K562 (cell line): Measurements from ENCODE around the gene PELI2. TPM values are rescaled to one million over a fixed set of nuclear protein-coding genes. Genes with fewer than 3 reads are reported as not detected.

Experiments
- ATAC-seq: fragments of 200-7000 bp; cut with Tn5 transposase; 3 replicates; pipeline ENCODE4 v1.9.1; 2020; ENCODE audit warnings: moderate library complexity
- BruUV-seq: library from RNA; stranded (reverse); fragments of 400-500 nt; replicated peaks from 2 replicates; lab custom pipeline; 2021; lab: Mats Ljungman, UMichigan
- CTCF ChIA-PET: fragments of 300-600 bp; formaldehyde crosslinking; extraction: SDS; loops from one replicate; lab custom pipeline; 2021; ENCODE audit warnings: low intra/inter-chr PET ratio; lab: Yijun Ruan, JAX
- POLR2A ChIA-PET: fragments of 300-600, 350-650 bp; sonication (Branson Sonifier 250); formaldehyde crosslinking; extraction: SDS; loops from one replicate; lab custom pipeline; 2021; ENCODE audit warnings: antibody characterized with exemption, inconsistent platforms; lab: Yijun Ruan, JAX
- DNase-seq, 4 experiments: peaks; one replicate each; pipeline versions ENCODE4 v3.0.0 to v3.0.0-alpha.2; 2011 to 2018; ENCODE audit warnings: low spot score in 3 of 4, mixed read lengths in 3 of 4; ENCODE audit errors: extremely low read depth in 1 of 4
- FAIRE-seq: peaks from 2 replicates; lab custom pipeline; 2011; peaks lifted over from hg19 to GRCh38; lab: Jason Lieb, UNC
- H2AFZ ChIP-seq: 2 replicates; pipeline ENCODE4 v1.6.0; 2011; ENCODE audit warnings: low read depth, low read length, control low read depth, inconsistent platforms
- H3K27ac ChIP-seq: fragments of 200-600 bp; 3 replicates; pipeline ENCODE4 v1.8.0; 2011; ENCODE audit warnings: low read depth, mild to moderate bottlenecking, control low read depth, inconsistent platforms, low read length, moderate library complexity, mixed read lengths; ENCODE audit errors: extremely low read depth
- H3K27me3 ChIP-seq, 2 experiments: fragments of 300-600 bp in 1 of 2; 2 replicates in 1 of 2; 3 replicates in 1 of 2; pipeline versions ENCODE4 v1.6.0 to v1.8.0; 2011; ENCODE audit warnings: inconsistent platforms in 2 of 2, low read length in 2 of 2, mild to moderate bottlenecking in 1 of 2, mixed read lengths in 1 of 2, moderate library complexity in 1 of 2; ENCODE audit not compliant: control insufficient read depth in 2 of 2, insufficient read depth in 2 of 2
- H3K36me3 ChIP-seq: fragments of 300-600 bp; 3 replicates; pipeline ENCODE4 v1.8.0; 2011; ENCODE audit warnings: mild to moderate bottlenecking, low read length, inconsistent platforms; ENCODE audit not compliant: control insufficient read depth, insufficient read depth
- H3K4me1 ChIP-seq, 2 experiments: fragments of 200-600 bp in 1 of 2; replicated peaks in 1 of 2; 2 replicates in 1 of 2; 3 replicates in 1 of 2; pipeline versions ENCODE4 v1.5.1 to v1.8.0; 2011; ENCODE audit warnings: inconsistent platforms in 2 of 2, low read length in 2 of 2, mild to moderate bottlenecking in 1 of 2, mixed read lengths in 1 of 2, moderate library complexity in 1 of 2; ENCODE audit not compliant: control insufficient read depth in 2 of 2, insufficient read depth in 2 of 2
- H3K4me2 ChIP-seq: 2 replicates; pipeline ENCODE4 v1.6.1; 2011; ENCODE audit warnings: low read length, control low read depth, inconsistent platforms, mixed read lengths; ENCODE audit not compliant: insufficient read depth
- H3K4me3 ChIP-seq: fragments of 200-600 bp; sonication (generic), shearing (Covaris generic); 2 replicates; pipeline ENCODE4 v1.5.1; 2016; ENCODE audit warnings: control low read depth, inconsistent platforms
- H3K79me2 ChIP-seq: fragments of 200-600 bp; 3 replicates; pipeline ENCODE4 v1.8.0; 2011; ENCODE audit warnings: low read length, inconsistent platforms; ENCODE audit not compliant: control insufficient read depth, insufficient read depth
- H3K9ac ChIP-seq, 2 experiments: 2 replicates each; pipeline versions ENCODE4 v1.6.0 to v1.6.1; 2011; ENCODE audit warnings: low read depth in 2 of 2, low read length in 2 of 2, control low read depth in 1 of 2, inconsistent platforms in 1 of 2, mild to moderate bottlenecking in 1 of 2, mixed read lengths in 1 of 2; ENCODE audit not compliant: insufficient read depth in 1 of 2
- H3K9me1 ChIP-seq: one replicate; pipeline ENCODE4 v1.6.0; 2011; ENCODE audit warnings: inconsistent platforms, mild to moderate bottlenecking, low read length, moderate library complexity; ENCODE audit not compliant: control insufficient read depth, insufficient read depth
- H3K9me3 ChIP-seq: replicated peaks from 2 replicates; pipeline ENCODE4 v1.5.1; 2011; ENCODE audit warnings: low read depth, low read length, inconsistent platforms; ENCODE audit not compliant: control insufficient read depth, insufficient read depth
- H4K20me1 ChIP-seq: replicated peaks from 2 replicates; pipeline ENCODE4 v1.6.1; 2011; ENCODE audit warnings: low read length, inconsistent platforms, mixed read lengths; ENCODE audit not compliant: control insufficient read depth, insufficient read depth
- JUND ChIP-seq, 2 experiments: IDR thresholded peaks; 2 replicates in 1 of 2; 3 replicates in 1 of 2; pipeline ENCODE4 v1.6.1; 2011; ENCODE audit warnings: borderline replicate concordance in 2 of 2, low read depth in 2 of 2, low read length in 2 of 2, improper control_type of control experiment in 1 of 2, missing biosample characterization in 1 of 2, missing genetic modification characterization in 1 of 2, missing genetic modification reagents in 1 of 2
- MCM2 ChIP-seq: fragments of 450-650 bp; IDR thresholded peaks from 2 replicates; pipeline ENCODE4 v1.6.1; 2017; ENCODE audit warnings: low read depth, mild to moderate bottlenecking
- NCOA4 ChIP-seq: fragments of 450-650 bp; IDR thresholded peaks from 2 replicates; pipeline ENCODE4 v1.6.1; 2018; ENCODE audit warnings: mild to moderate bottlenecking; ENCODE audit not compliant: partially characterized antibody
- SIX5 ChIP-seq, 2 experiments: IDR thresholded peaks; 2 replicates each; pipeline ENCODE4 v1.6.1; 2011; ENCODE audit warnings: low read length in 2 of 2, borderline replicate concordance in 1 of 2, low read depth in 1 of 2, mild to moderate bottlenecking in 1 of 2, moderate library complexity in 1 of 2; ENCODE audit not compliant: insufficient read depth in 1 of 2
- ZBTB8A ChIP-seq: fragments of 450-650 bp; IDR thresholded peaks from 2 replicates; pipeline ENCODE4 v1.6.1; 2018; ENCODE audit warnings: mild to moderate bottlenecking, moderate library complexity; ENCODE audit not compliant: partially characterized antibody
- ZC3H4 ChIP-seq: sonication (generic); formaldehyde crosslinking; IDR thresholded peaks from 2 replicates; pipeline ENCODE4 v1.9.0; 2021; ENCODE audit warnings: missing genetic modification reagents, borderline replicate concordance
- ZNF146 ChIP-seq: IDR thresholded peaks from one replicate; pipeline ENCODE4 v1.6.1; 2018; ENCODE audit warnings: missing compliant biosample characterization; ENCODE audit not compliant: unreplicated experiment
- ZNF197 ChIP-seq: fragments of 200-800 bp; sonication (Bioruptor generic); IDR thresholded peaks from 2 replicates; pipeline ENCODE4 v1.6.1; 2016; ENCODE audit warnings: low read depth, missing genetic modification characterization, missing compliant biosample characterization
- ZNF354B ChIP-seq: fragments of 250-450 bp; sonication (Bioruptor Pico); IDR thresholded peaks from 2 replicates; pipeline ENCODE4 v1.4.0; 2020
- WGBS: fragments of 100-300 bp; shearing (Covaris generic); methylation state at CpG from one replicate; pipeline ENCODE4 v1.1.6; 2016; ENCODE audit warnings: low coverage, mixed read lengths; ENCODE audit not compliant: insufficient coverage; ENCODE audit errors: missing lambda C conversion rate; 5-methylcytosine and 5-hydroxymethylcytosine counted together
- in situ Hi-C: fragments of 300-500 bp; cut with MboI; formaldehyde crosslinking; loops from 4 replicates; pipeline ENCODE4 v1.15.0; 2018; ENCODE audit warnings: inconsistent platforms, mixed read lengths
- intact Hi-C: fragments of 100-400 bp; cut with micrococcal nuclease; formaldehyde crosslinking; loops from 2 replicates; pipeline ENCODE4 v1.14.2; 2022
- polyA plus RNA-seq, 8 experiments: library from polyadenylated mRNA; depleted of rRNA in 4 of 8; stranded (reverse) in 5 of 8; unstranded in 3 of 8; fragments of >200 nt; fragmentation: Nextera tagmentation in 2 of 8; fragmentation: Illumina TruSeq in 1 of 8; extraction: Ambion mirVana in 2 of 8; extraction: Trizol in 1 of 8; gene quantifications; 2 replicates each; pipeline versions ENCODE4 v1.2.1 to v1.2.3, GENCODE V29; 2011 to 2014; ENCODE audit warnings: inconsistent platforms in 1 of 8, missing spikeins in 1 of 8
- total RNA-seq, 7 experiments: library from RNA; depleted of rRNA in 6 of 7; stranded (reverse); fragments of >200 nt in 6 of 7; fragmentation: Illumina TruSeq in 2 of 7; extraction: Trizol in 2 of 7; gene quantifications; 2 replicates each; pipeline versions ENCODE4 v1.2.1 to v1.2.3, GENCODE V29; 2011 to 2021; ENCODE audit warnings: low replicate concordance in 1 of 7
- TF ChIP-seq, protein P1 (sequence below): fragments of 250-450 bp; sonication (Bioruptor Pico); IDR thresholded peaks from 2 replicates; pipeline ENCODE4 v1.5.0; 2022; ENCODE audit warnings: mild to moderate bottlenecking
- TF ChIP-seq, protein P2 (sequence below): sonication (generic); formaldehyde crosslinking; IDR thresholded peaks from 2 replicates; pipeline ENCODE4 v1.8.0; 2022; ENCODE audit warnings: mild to moderate bottlenecking, missing genetic modification reagents

Gene PELI2
- total and polyA plus RNA-seq, 9 of the 15 experiments (the other 6 are each of a cell fraction or from before 2014, with no cell fraction given), result 0.20 to 1.5 (median 0.44) TPM

DNA sequence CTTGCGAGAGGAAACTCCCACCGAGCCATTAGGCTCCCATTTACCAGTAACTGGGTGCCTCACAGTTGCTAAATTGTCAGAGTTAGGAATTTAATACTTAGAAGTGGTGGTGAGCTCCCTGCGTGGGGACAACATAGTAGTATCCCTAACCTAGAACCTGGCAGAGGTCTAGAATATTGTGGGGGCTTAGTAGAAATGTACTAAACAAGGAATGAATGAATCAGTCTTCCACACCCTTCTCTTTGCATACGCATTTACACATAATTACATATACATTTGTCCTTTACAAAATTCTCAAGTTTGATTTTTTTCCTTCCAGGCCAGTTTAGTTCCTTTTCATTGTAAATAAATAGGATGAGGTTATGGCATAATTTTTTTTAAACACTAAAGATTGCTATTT, 24.1 kb downstream of the PELI2 start:
- intact Hi-C loops, result no loop called here
- no peak overlapping the region for H3K4me2 ChIP-seq
- ChIA-PET POLR2A (no interaction called here), CTCF (no interaction called here)
- no peak overlapping the region for H3K9ac ChIP-seq
- no peak overlapping the region for H3K4me3 ChIP-seq
- ATAC-seq, result no peak
- BruUV-seq, result no TSS peak
- in situ Hi-C loops, result no loop called here
- H2AFZ ChIP-seq, result no peak overlapping the region
- no peaks in the 10 kb centered on the region for H3K9me3 ChIP-seq
- FAIRE-seq, result no peak
- H3K36me3 ChIP-seq, result no peaks in the 10 kb centered on the region
- DNase-seq, result no peak
- H3K9me1 ChIP-seq, result no peaks in the 10 kb centered on the region
- H3K27me3 ChIP-seq, result peaks cover 7 to 8% of the 10 kb centered on the region in 2 experiments; a peak in 4 of 5 replicates
- WGBS, result 0% methylated on average over 4 of the region's 4 CpGs
- H4K20me1 ChIP-seq, result no peaks in the 10 kb centered on the region
- H3K79me2 ChIP-seq, result no peaks in the 10 kb centered on the region
- H3K4me1 ChIP-seq, result no peaks in the 10 kb centered on the region
- no peak overlapping the region for H3K27ac ChIP-seq
- TF ChIP-seq SIX5 (IDR thresholded peaks at IDR 0.05; ENCODE audit: borderline replicate concordance in 1 of 2, insufficient read depth in 1 of 2, low read depth in 1 of 2, low read length in 2 of 2) (no peak), JUND (IDR thresholded peaks at IDR 0.05; ENCODE audit: borderline replicate concordance, low read depth, low read length) (no peak), JUND (tag; IDR thresholded peaks at IDR 0.05; ENCODE audit: borderline replicate concordance, low read depth, low read length) (no peak), ZNF354B (CRISPR knock-in tag) (no peak), ZBTB8A (no peak), NCOA4 (no peak), ZC3H4 (CRISPR knock-in tag) (no peak), ZNF197 (CRISPR knock-in tag) (no peak), MCM2 (no peak), ZNF146 (no peak)
- TF ChIP-seq, protein P1, sequence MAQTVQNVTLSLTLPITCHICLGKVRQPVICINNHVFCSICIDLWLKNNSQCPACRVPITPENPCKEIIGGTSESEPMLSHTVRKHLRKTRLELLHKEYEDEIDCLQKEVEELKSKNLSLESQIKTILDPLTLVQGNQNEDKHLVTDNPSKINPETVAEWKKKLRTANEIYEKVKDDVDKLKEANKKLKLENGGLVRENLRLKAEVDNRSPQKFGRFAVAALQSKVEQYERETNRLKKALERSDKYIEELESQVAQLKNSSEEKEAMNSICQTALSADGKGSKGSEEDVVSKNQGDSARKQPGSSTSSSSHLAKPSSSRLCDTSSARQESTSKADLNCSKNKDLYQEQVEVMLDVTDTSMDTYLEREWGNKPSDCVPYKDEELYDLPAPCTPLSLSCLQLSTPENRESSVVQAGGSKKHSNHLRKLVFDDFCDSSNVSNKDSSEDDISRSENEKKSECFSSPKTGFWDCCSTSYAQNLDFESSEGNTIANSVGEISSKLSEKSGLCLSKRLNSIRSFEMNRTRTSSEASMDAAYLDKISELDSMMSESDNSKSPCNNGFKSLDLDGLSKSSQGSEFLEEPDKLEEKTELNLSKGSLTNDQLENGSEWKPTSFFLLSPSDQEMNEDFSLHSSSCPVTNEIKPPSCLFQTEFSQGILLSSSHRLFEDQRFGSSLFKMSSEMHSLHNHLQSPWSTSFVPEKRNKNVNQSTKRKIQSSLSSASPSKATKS, result no peak
- TF ChIP-seq, protein P2, sequence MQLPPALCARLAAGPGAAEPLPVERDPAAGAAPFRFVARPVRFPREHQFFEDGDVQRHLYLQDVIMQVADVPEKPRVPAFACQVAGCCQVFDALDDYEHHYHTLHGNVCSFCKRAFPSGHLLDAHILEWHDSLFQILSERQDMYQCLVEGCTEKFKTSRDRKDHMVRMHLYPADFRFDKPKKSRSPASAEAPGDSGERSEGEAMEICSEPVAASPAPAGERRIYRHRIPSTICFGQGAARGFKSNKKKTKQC (CRISPR knock-in tag), result no peak
